ENCODE data around the gene RNASEH1.

The RNASEH1 gene

GRCh38 chr2:3520591-3520990, 37.5 kb downstream of the RNASEH1 start:
- DNase-seq (ENCODE audit: low read depth in 1 of 2, low spot score in 1 of 2) = no peak
- no peak overlapping the region for H3K27ac ChIP-seq (replicated peaks)
- no peak overlapping the region for H3K4me3 ChIP-seq (replicated peaks; ENCODE audit: insufficient read depth, low read length)

GRCh38 chr2:3519255-3520205, 38.6 kb downstream of the RNASEH1 start, which contains the start of gene ADI1:
Gene ADI1 (minus strand): TSS chr2:3519531. CDS start chr2:3519487, 44 bp downstream.
- H3K27me3 ChIP-seq (ENCODE audit: insufficient read depth, poor library complexity, severe bottlenecking) = no peaks in the 10 kb centered on the region
- peak; percentile 65 to 89 for DNase-seq (ENCODE audit: low read depth in 1 of 2, low spot score in 1 of 2)
- TF ChIP-seq POLR2AphosphoS5 (IDR thresholded peaks at IDR 0.05; ENCODE audit: low read depth) (peak; percentile 81), GABPA (IDR thresholded peaks at IDR 0.05; ENCODE audit: low read depth) (no peak), SPI1 (IDR thresholded peaks at IDR 0.05; ENCODE audit: borderline replicate concordance, low read depth) (peak; percentile 27; the same call in 1 of the 2 replicates), REST (IDR thresholded peaks at IDR 0.05; ENCODE audit: insufficient replicate concordance, low read depth) (peak; percentile 35), CTCF (IDR thresholded peaks at IDR 0.05; ENCODE audit: insufficient read depth, low read length) (no peak)
- H3K4me3 ChIP-seq (replicated peaks; ENCODE audit: insufficient read depth, low read length) = peak within 1 kb of the TSS; percentile 87
- peak within 1 kb of the TSS; percentile 93 for H3K27ac ChIP-seq (replicated peaks)

More at GRCh38 chr2:3520591-3520990, 37.5 kb downstream of the RNASEH1 start:
- TF ChIP-seq SPI1 (IDR thresholded peaks at IDR 0.05; ENCODE audit: borderline replicate concordance, low read depth) (no peak), CTCF (IDR thresholded peaks at IDR 0.05; ENCODE audit: insufficient read depth, low read length) (no peak), REST (IDR thresholded peaks at IDR 0.05; ENCODE audit: insufficient replicate concordance, low read depth) (no peak), POLR2AphosphoS5 (IDR thresholded peaks at IDR 0.05; ENCODE audit: low read depth) (no peak), GABPA (IDR thresholded peaks at IDR 0.05; ENCODE audit: low read depth) (no peak)
- H3K27me3 ChIP-seq (ENCODE audit: insufficient read depth, poor library complexity, severe bottlenecking) = no peaks in the 10 kb centered on the region

DNA sequence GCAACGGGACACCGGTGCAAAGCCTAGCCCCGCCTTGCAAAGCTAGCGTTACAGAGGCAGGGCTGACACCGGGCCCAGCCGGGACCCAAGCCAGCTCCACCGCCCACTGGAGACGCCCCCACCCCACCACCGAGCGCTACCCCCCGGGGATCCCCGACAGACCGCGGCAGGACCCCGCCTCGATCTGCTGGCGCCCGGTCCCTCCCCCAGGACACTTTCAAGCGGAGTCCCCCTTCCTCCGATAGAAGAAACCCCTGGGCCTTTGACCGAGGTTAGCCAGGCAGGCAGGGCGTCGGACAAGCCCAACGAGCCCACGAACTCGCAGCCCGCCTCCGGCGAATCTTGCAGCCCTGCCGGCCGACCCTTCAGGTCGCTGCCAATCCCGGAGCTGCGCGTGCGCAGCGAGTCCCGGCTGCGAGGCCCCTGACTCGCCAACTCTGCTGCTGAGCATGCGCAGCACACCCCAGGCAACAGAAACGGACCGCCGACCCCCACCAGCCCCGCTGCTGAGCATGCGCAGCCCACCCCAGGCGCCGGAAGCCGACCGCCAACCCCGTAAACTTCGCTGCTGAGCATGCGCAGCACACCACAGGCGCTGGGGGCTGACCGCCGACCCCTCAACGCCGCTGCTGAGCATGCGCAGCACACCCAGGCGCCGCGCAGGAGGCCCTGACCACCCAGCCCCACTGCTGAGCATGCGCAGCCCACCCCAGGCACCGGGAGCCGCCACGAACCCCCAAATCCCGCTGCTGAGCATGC, 39.5 kb downstream of the RNASEH1 start:
- Histone ChIP-seq H3K4me3 (replicated peaks; ENCODE audit: insufficient read depth, low read length) (peak overlapping the region; percentile 87), H3K27ac (replicated peaks) (peak overlapping the region; percentile 93), H3K27me3 (ENCODE audit: insufficient read depth, poor library complexity, severe bottlenecking) (no peaks in the 10 kb centered on the region)
- TF ChIP-seq GABPA (IDR thresholded peaks at IDR 0.05; ENCODE audit: low read depth) (no peak), POLR2AphosphoS5 (IDR thresholded peaks at IDR 0.05; ENCODE audit: low read depth) (no peak; the same call in none of the 2 replicates), CTCF (IDR thresholded peaks at IDR 0.05; ENCODE audit: insufficient read depth, low read length) (no peak), REST (IDR thresholded peaks at IDR 0.05; ENCODE audit: insufficient replicate concordance, low read depth) (no peak), SPI1 (IDR thresholded peaks at IDR 0.05; ENCODE audit: borderline replicate concordance, low read depth) (no peak)
- DNase-seq (ENCODE audit: low read depth in 1 of 2, low spot score in 1 of 2) = peak; percentile 86 to 96

Measured in HL-60 (cell line).